ENCODE results near the gene SUSD6. TPM values are rescaled to one million over a fixed set of nuclear protein-coding genes. Genes with fewer than 3 reads are reported as not detected.

The SUSD6 gene
- total RNA-seq, 1 experiment from 2014 or later, result 32.1 TPM

DNA sequence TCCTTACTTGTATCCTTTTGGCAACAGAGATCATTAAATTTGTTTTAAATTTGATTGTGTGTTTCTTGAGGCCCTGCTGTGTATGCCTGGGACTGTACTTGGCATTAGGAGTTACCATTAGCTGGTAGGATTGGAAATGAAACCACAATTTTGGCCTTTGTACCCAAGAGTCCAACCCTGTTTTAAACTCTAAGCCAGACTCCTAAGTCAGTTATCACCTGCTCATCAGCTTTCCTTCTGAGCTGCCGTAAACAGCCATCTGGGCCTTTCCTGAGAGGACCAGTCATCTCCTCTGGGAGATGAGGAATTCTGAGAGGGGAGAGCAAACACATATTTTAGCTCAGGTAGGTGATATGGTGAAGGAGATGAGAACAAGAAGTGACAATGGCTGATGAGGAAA is 81.2 kb downstream of the SUSD6 start:
- ChIA-PET CTCF (interaction anchor here (0.6 to 1.5 kb wide), 2 partner anchors 104 to 108 kb away, joined by 3 to 4 read pairs; no protein-coding TSS in a partner anchor), POLR2A (interaction anchor here (0.9 to 1.4 kb wide), 3 partner anchors 17 to 34 kb away, joined by 3 read pairs; no protein-coding TSS in a partner anchor)
- DNase-seq (ENCODE audit: unreplicated experiment), result no peak
- peaks cover 11% of the 10 kb centered on the region for H3K36me3 Mint-ChIP-seq (ENCODE audit: insufficient read depth, unreplicated experiment)
- no peaks in the 10 kb centered on the region for H3K9me3 Mint-ChIP-seq (ENCODE audit: unreplicated experiment)
- peaks cover 27% of the 10 kb centered on the region for H3K4me1 Mint-ChIP-seq (ENCODE audit: insufficient read depth, unreplicated experiment)
- no peak overlapping the region for H3K4me3 Mint-ChIP-seq (ENCODE audit: unreplicated experiment)
- intact Hi-C loops (cut with micrococcal nuclease), result no loop called here
- no TSS peak for BruUV-seq (replicated peaks)
- no peaks in the 10 kb centered on the region for H3K27me3 Mint-ChIP-seq (ENCODE audit: insufficient read depth, unreplicated experiment)
- H3K27ac Mint-ChIP-seq (ENCODE audit: low read depth, unreplicated experiment), result no peak overlapping the region
- TF ChIP-seq, protein P1, sequence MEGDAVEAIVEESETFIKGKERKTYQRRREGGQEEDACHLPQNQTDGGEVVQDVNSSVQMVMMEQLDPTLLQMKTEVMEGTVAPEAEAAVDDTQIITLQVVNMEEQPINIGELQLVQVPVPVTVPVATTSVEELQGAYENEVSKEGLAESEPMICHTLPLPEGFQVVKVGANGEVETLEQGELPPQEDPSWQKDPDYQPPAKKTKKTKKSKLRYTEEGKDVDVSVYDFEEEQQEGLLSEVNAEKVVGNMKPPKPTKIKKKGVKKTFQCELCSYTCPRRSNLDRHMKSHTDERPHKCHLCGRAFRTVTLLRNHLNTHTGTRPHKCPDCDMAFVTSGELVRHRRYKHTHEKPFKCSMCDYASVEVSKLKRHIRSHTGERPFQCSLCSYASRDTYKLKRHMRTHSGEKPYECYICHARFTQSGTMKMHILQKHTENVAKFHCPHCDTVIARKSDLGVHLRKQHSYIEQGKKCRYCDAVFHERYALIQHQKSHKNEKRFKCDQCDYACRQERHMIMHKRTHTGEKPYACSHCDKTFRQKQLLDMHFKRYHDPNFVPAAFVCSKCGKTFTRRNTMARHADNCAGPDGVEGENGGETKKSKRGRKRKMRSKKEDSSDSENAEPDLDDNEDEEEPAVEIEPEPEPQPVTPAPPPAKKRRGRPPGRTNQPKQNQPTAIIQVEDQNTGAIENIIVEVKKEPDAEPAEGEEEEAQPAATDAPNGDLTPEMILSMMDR (IDR thresholded peaks at IDR 0.05; ENCODE audit: unreplicated experiment), result no peak

DNA sequence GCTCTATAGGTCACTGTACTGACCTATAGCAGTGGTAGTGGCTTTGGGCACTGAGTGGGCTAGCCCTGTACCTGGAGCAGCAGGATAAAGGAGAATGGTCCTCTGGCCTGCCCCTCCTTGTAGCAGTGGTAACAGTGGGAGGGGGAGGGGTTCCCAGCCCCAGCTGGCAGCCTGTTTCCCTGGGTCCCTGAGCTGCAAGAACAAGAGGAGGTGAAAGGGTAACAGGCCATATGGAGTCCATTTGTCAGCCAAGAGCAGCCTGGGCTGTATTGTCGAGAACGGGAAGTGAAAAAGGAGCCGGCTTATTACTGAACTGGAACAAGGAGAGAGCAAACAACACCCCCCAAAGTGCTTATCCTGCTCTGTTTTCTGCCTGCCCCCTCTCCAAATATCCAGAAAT is 81.7 kb downstream of the SUSD6 start:
- BruUV-seq (replicated peaks), result no TSS peak
- Mint-ChIP-seq H3K9me3 (ENCODE audit: unreplicated experiment) (no peaks in the 10 kb centered on the region), H3K36me3 (ENCODE audit: insufficient read depth, unreplicated experiment) (peaks cover 11% of the 10 kb centered on the region), H3K27ac (ENCODE audit: low read depth, unreplicated experiment) (no peak overlapping the region), H3K4me3 (ENCODE audit: unreplicated experiment) (no peak overlapping the region), H3K27me3 (ENCODE audit: insufficient read depth, unreplicated experiment) (no peaks in the 10 kb centered on the region), H3K4me1 (ENCODE audit: insufficient read depth, unreplicated experiment) (peaks cover 27% of the 10 kb centered on the region)
- intact Hi-C loops (cut with micrococcal nuclease), result no loop called here
- DNase-seq (ENCODE audit: unreplicated experiment), result no peak
- TF ChIP-seq, protein P1 (IDR thresholded peaks at IDR 0.05; ENCODE audit: unreplicated experiment), result no peak
- ChIA-PET CTCF (interaction anchor here (0.6 to 1.5 kb wide), 2 partner anchors 105 to 108 kb away, joined by 3 to 4 read pairs; no protein-coding TSS in a partner anchor), POLR2A (interaction anchor here (0.9 to 1.4 kb wide), 3 partner anchors 17 to 35 kb away, joined by 3 read pairs; no protein-coding TSS in a partner anchor)

DNA sequence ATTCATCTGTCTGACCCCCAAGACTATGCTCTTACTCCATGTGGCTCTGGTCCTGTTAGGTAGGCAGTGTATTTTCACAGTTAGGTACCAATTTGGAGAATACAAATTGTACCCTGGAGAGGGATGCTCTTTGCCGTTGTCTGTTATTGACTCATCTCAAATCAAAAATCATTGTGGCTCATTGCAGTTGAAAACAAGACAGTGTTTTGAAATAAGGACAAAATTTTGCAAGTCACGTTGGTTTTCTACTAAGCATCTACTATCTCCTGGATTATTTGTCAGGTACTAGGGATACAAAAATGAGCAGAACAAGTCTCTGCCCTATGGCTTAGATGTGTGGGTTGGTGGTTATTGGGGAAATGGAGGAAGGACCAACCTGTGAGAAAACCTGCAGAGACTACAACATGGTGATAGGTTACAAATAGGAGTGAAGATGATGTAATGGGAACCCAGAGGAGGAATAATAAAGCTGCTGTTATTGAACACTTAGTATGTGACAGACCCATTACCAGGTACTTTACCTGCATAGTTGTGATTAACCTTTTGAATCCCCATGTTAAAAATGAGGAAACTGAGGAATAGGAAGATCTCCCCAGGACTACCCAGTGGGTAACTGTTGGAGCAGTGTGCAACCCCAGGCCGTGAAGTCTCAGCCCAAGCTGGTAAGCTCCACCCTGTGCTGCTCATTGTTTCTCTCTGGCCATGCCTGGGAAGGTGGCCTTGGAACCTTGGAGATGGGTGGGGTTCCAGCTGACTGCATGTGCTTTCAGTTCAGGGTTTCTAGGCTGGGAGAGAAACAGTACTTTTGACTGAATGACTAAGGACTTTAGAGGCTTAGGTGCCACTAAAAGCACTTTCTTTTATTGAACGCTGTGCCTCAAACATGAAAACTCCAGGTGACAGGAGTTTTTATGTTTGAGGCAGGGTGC is 82.7 kb downstream of the SUSD6 start:
- peaks cover 27% of the 10 kb centered on the region for H3K4me1 Mint-ChIP-seq (ENCODE audit: insufficient read depth, unreplicated experiment)
- POLR2A ChIA-PET, result interaction anchor here (1.3 kb wide), 1 partner anchor 83 kb away, joined by 3 read pairs; the partner anchor contains the start of gene SUSD6

More for the DNA sequence above, 82.7 kb downstream of the SUSD6 start:
- TF ChIP-seq, protein P1 (IDR thresholded peaks at IDR 0.05; ENCODE audit: unreplicated experiment), result no peak
- peak; percentile 23 for DNase-seq (ENCODE audit: unreplicated experiment)
- BruUV-seq (replicated peaks), result no TSS peak
- Mint-ChIP-seq H3K9me3 (ENCODE audit: unreplicated experiment) (no peaks in the 10 kb centered on the region), H3K4me3 (ENCODE audit: unreplicated experiment) (no peak overlapping the region), H3K36me3 (ENCODE audit: insufficient read depth, unreplicated experiment) (peaks cover 7% of the 10 kb centered on the region), H3K27me3 (ENCODE audit: insufficient read depth, unreplicated experiment) (no peaks in the 10 kb centered on the region), H3K27ac (ENCODE audit: low read depth, unreplicated experiment) (peak overlapping the region; percentile 42)
- intact Hi-C loops (cut with micrococcal nuclease), result no loop called here
- CTCF ChIA-PET, result interaction anchor here (1.5 kb wide), 1 partner anchor 109 kb away, joined by 4 read pairs; no protein-coding TSS in a partner anchor
